GM21528 (cell line): ENCODE results near the gene TNMD.

Experiments
- ATAC-seq: cut with Tn5 transposase; IDR thresholded peaks from one replicate; pipeline ENCODE4 v1.9.1; 2021; ENCODE audit warnings: mild to moderate bottlenecking, moderate library complexity; ENCODE audit not compliant: unreplicated experiment, low FRiP score

The TNMD gene

GRCh38 chrX:100643956-100644860 is 59.5 kb downstream of the TNMD start, which contains the start of gene SRPX2:
SRPX2 (plus strand) TSS chrX:100644199; CDS start chrX:100646323, 2,124 bp downstream.
- ATAC-seq = no peak

- no peak for ATAC-seq
Measured at GRCh38 chrX:100645106-100645505, 60.4 kb downstream of the TNMD start.

GRCh38 chrX:100647095-100647494 is 62.4 kb downstream of the TNMD start:
- ATAC-seq = no peak

GRCh38 chrX:100647739-100648138 is 63.0 kb downstream of the TNMD start:
- ATAC-seq = no peak

GRCh38 chrX:100648458-100649417 is 64.0 kb downstream of the TNMD start:
- no peak for ATAC-seq
